Effector memory CD4-positive, alpha-beta T cell (primary cell): ENCODE measurements around the gene S1PR4.

Experiments used
- DNase-seq, 3 donors: peaks; one replicate each; pipeline ENCODE4 v3.0.0-alpha.2; 2020
- H3K27ac ChIP-seq: 2 replicates; pipeline ENCODE4 v1.7.0; 2013; ENCODE audit warnings: mild to moderate bottlenecking, low read length, moderate library complexity; ENCODE audit not compliant: insufficient read depth, poor library complexity, severe bottlenecking
- H3K27me3 ChIP-seq: replicated peaks from 2 replicates; pipeline ENCODE4 v1.7.0; 2013; ENCODE audit warnings: mild to moderate bottlenecking, low read length; ENCODE audit not compliant: insufficient read depth, control insufficient read depth, poor library complexity, severe bottlenecking
- H3K36me3 ChIP-seq: 2 replicates; pipeline ENCODE4 v1.7.0; 2013; ENCODE audit warnings: mild to moderate bottlenecking, low read length, moderate library complexity; ENCODE audit not compliant: control insufficient read depth, insufficient read depth
- H3K4me1 ChIP-seq: 2 replicates; pipeline ENCODE4 v1.7.0; 2013; ENCODE audit warnings: low read length, mild to moderate bottlenecking; ENCODE audit not compliant: control insufficient read depth, insufficient read depth, poor library complexity, severe bottlenecking
- H3K4me3 ChIP-seq: 2 replicates; pipeline ENCODE4 v1.7.0; 2013; ENCODE audit warnings: low read length, low read depth, mild to moderate bottlenecking; ENCODE audit not compliant: insufficient read depth, poor library complexity, severe bottlenecking
- H3K9me3 ChIP-seq: 2 replicates; pipeline ENCODE4 v1.7.0; 2013; ENCODE audit warnings: mild to moderate bottlenecking, low read length, moderate library complexity; ENCODE audit not compliant: control insufficient read depth
- total RNA-seq, 3 donors: gene quantifications; one replicate each; lab custom pipeline; 2026; lab: John Stamatoyannopoulos, UW

The S1PR4 gene
- total RNA-seq: 64.8 to 103 (median 82.9) reads per million in 3 donors

- peak within 1 kb of the TSS; percentile 96 for H3K4me3 ChIP-seq
- peak; percentile 39 to 62 (median 61) for DNase-seq
- peak within 1 kb of the TSS; percentile 86 for H3K27ac ChIP-seq
- H3K9me3 ChIP-seq: no peaks in the 10 kb centered on the region
- H3K36me3 ChIP-seq: peaks cover 8% of the 10 kb centered on the region
- H3K27me3 ChIP-seq: no peaks in the 10 kb centered on the region
- peaks cover 29% of the 10 kb centered on the region for H3K4me1 ChIP-seq
Observed at GRCh38 chr19:3178377-3178972, at the start of gene S1PR4. TSS of gene S1PR4 (plus strand) at chr19:3178769. CDS start at chr19:3178793, 24 bp downstream.

DNA sequence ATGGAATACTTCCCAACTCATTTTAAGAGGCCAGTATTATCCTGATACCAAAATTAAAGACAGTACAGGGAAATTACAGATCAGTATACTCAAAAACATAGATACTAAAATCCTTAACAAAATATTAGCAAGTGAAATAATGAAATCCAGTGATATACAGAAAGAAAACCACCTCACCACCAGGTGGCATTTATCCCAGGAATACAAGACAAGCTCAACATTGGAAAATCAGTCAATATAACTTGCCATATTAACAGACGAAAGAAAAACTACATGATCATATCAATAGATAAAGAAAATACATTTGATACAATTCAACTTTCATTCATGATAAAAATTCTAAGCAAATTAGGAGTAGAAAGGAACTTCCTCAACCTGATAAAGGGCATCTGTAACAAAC lies 49.5 kb upstream of the S1PR4 start:
- H3K27me3 ChIP-seq: no peaks in the 10 kb centered on the region
- H3K4me3 ChIP-seq: no peak overlapping the region
- H3K27ac ChIP-seq: no peak overlapping the region
- DNase-seq: no peak
- no peaks in the 10 kb centered on the region for H3K36me3 ChIP-seq
- H3K9me3 ChIP-seq: no peaks in the 10 kb centered on the region
- peaks cover 13% of the 10 kb centered on the region for H3K4me1 ChIP-seq

DNA sequence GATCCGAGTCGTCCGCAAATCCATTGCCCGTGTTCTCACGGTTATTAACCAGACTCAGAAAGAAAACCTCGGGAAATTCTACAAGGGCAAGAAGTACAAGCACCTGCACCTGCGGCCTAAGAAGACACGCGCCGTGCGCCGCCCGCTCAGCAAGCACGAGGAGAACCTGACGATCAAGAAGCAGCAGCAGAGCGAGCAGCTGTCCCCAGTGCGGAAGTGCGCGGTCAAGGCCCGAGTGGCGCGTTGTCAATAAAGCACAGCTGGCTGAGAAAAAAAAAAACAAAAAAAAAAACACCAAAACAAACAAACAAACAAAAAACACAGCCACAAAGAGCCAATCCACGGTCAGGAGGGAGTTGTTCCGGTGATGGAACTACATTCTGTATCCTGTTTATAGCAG lies 47.4 kb upstream of the S1PR4 start:
- peaks cover 25% of the 10 kb centered on the region for H3K4me1 ChIP-seq
- H3K27ac ChIP-seq: no peak overlapping the region
- no peaks in the 10 kb centered on the region for H3K36me3 ChIP-seq
- no peaks in the 10 kb centered on the region for H3K9me3 ChIP-seq
- H3K27me3 ChIP-seq: no peaks in the 10 kb centered on the region
- no peak overlapping the region for H3K4me3 ChIP-seq
- peak in 1 of 3 donors; percentile 25 for DNase-seq

DNA sequence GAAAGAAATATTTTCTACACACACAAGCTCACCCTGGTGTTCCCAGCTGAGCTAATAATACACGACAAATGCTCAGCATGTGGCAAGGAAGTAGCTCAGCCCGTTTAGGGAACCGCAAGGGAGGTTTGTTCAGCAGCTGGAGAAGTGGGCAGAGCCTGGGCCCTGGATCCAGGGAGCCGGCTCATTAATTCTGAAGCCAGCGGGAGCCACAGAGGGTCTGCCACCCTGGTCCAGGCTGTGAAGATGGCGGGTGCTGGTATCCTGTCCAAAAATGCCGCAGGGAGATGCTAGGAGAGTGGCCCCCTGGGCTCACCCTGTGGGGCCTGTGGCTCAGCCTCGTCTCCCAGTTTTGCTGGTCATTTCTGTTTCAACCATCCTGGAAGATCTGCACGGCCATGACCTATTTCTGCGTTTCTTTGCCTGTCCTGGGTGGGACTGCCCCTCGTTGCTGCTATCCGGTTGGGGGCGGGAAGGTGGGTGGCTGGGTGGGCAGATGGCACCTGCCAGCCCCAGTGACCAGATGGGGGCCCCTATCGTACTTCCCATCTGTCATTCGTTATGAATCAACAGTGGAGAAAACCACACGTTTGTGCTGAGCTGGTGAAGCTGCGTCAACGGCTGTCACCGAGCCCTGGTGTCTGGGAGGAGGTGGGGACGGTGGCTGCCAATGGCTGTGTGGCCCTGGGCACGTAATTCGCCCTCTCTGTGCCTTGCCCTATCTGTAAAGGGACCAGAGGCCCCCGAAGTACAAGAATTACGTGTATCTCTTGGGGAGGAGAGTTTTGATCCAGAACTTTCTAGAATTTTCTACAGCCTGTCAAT lies 45.4 kb upstream of the S1PR4 start:
- Histone ChIP-seq H3K27ac (peak overlapping the region; percentile 65), H3K4me3 (peak overlapping the region; percentile 18), H3K4me1 (peaks cover 29% of the 10 kb centered on the region), H3K36me3 (no peaks in the 10 kb centered on the region), H3K9me3 (no peaks in the 10 kb centered on the region), H3K27me3 (no peaks in the 10 kb centered on the region)
- DNase-seq: peak; percentile 75 to 84 (median 78)

DNA sequence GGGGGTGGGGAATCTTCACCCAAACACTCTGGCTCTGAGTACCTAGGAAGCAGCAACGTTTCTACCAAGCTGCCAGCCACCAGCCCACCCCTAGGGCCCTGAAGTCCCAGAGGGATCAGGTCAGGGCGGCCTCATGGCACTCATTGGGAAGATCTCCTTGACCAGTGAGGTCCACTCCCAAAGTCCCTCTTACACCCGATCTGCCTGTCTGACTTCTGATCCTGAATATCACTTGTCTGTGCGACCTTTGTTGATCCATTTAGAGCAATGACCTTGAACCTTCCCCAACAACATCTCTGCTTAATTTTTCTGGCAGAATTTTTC lies 44.8 kb upstream of the S1PR4 start:
- Histone ChIP-seq H3K4me1 (peaks cover 29% of the 10 kb centered on the region), H3K27ac (peak overlapping the region; percentile 65), H3K9me3 (no peaks in the 10 kb centered on the region), H3K36me3 (no peaks in the 10 kb centered on the region), H3K27me3 (no peaks in the 10 kb centered on the region), H3K4me3 (peak overlapping the region; percentile 18)
- DNase-seq: no peak

DNA sequence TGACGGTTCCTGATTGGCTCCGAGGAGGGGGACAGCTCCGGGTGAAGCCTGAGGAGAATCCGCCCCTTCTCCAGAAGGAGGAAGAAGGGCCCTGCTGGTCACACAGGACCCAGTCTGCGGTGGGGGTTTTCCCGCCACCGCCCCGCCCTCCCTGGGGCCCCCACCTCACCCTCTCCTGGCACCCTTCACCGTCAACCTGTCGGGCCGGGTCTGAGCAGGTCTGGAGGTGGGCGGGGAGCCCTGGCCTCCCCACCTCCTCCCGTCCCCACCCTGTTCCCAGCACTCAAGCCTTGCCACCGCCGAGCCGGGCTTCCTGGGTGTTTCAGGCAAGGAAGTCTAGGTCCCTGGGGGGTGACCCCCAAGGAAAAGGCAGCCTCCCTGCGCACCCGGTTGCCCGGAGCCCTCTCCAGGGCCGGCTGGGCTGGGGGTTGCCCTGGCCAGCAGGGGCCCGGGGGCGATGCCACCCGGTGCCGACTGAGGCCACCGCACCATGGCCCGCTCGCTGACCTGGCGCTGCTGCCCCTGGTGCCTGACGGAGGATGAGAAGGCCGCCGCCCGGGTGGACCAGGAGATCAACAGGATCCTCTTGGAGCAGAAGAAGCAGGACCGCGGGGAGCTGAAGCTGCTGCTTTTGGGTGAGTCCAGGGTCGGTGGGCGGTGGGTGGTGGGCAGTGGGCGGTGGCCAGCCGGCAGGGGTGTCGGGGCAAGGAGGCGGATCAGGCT lies 42.4 kb upstream of the S1PR4 start, which contains the start of gene GNA15:
Gene GNA15, plus strand, starts transcription at position 73 of the 723 bp plus-strand sequence. Its CDS starts 418 bp downstream, at position 491.
- Histone ChIP-seq H3K4me3 (peak within 1 kb of the TSS; percentile 57), H3K36me3 (no peaks in the 10 kb centered on the region), H3K4me1 (peaks cover 31% of the 10 kb centered on the region), H3K27ac (peak within 1 kb of the TSS; percentile 67), H3K27me3 (no peaks in the 10 kb centered on the region), H3K9me3 (no peaks in the 10 kb centered on the region)
- DNase-seq: peak; percentile 44 to 64 (median 59)

GRCh38 chr19:3136684-3137055 lies 41.9 kb upstream of the S1PR4 start:
- peak overlapping the region; percentile 57 for H3K4me3 ChIP-seq

GRCh38 chr19:3137119-3137518 lies 41.5 kb upstream of the S1PR4 start:
- Histone ChIP-seq H3K27me3 (no peaks in the 10 kb centered on the region), H3K9me3 (no peaks in the 10 kb centered on the region), H3K27ac (peak overlapping the region; percentile 67), H3K4me3 (peak overlapping the region; percentile 57), H3K4me1 (peaks cover 40% of the 10 kb centered on the region), H3K36me3 (no peaks in the 10 kb centered on the region)
- no peak for DNase-seq

More at GRCh38 chr19:3136684-3137055, 41.9 kb upstream of the S1PR4 start:
- H3K4me1 ChIP-seq: peaks cover 36% of the 10 kb centered on the region
- no peaks in the 10 kb centered on the region for H3K27me3 ChIP-seq
- no peaks in the 10 kb centered on the region for H3K36me3 ChIP-seq
- no peaks in the 10 kb centered on the region for H3K9me3 ChIP-seq
- DNase-seq: no peak
- peak overlapping the region; percentile 67 for H3K27ac ChIP-seq

GRCh38 chr19:3138268-3138667 lies 40.3 kb upstream of the S1PR4 start:
- peaks cover 34% of the 10 kb centered on the region for H3K4me1 ChIP-seq
- no peaks in the 10 kb centered on the region for H3K27me3 ChIP-seq
- DNase-seq: no peak
- H3K4me3 ChIP-seq: no peak overlapping the region
- H3K27ac ChIP-seq: no peak overlapping the region
- H3K36me3 ChIP-seq: no peaks in the 10 kb centered on the region
- no peaks in the 10 kb centered on the region for H3K9me3 ChIP-seq

DNA sequence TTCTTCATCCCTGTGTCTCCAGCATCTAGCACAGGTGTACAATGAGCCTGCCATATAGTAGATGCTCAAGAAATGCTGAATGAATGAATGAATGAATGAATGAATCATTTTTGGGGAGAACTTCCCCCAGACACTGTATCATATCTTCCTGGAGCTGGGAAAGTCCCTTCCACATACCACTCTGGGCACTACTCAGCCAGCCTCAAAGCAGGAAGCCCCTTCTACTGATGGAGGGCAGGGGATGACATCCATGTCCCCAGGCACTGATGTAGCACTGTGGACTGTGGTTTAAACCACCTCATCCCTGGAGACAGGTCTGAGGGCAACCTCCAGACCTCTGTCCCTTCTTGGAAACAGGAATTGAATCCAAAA lies 37.9 kb upstream of the S1PR4 start:
- no peak for DNase-seq
- peaks cover 17% of the 10 kb centered on the region for H3K4me1 ChIP-seq

More for the DNA sequence above, 37.9 kb upstream of the S1PR4 start:
- Histone ChIP-seq H3K4me3 (no peak overlapping the region), H3K36me3 (no peaks in the 10 kb centered on the region), H3K9me3 (no peaks in the 10 kb centered on the region), H3K27ac (no peak overlapping the region), H3K27me3 (no peaks in the 10 kb centered on the region)
